ENCODE results near the gene TMEM178A. TPM values are rescaled to one million over a fixed set of nuclear protein-coding genes. Genes with fewer than 3 reads are reported as not detected.
"Not testable (repeated sequence)": the region's sequence is repeated elsewhere in the genome, so short reads cannot be mapped to it uniquely, and the experiment has no call there.

TMEM178A gene
- total RNA-seq, 2 donors from 2014 or later = not detected

GRCh38 chr2:39636306-39636705, 29.4 kb upstream of the TMEM178A start:
- DNase-seq (ENCODE audit: low spot score) (no peak), ATAC-seq (no peak)
- Mint-ChIP-seq H3K27ac (no peak overlapping the region), H3K4me1 (ENCODE audit: low read depth in 2 of 2) (no peaks in the 10 kb centered on the region), H3K4me3 (no peak overlapping the region), H3K9me3 (no peaks in the 10 kb centered on the region), H3K36me3 (no peaks in the 10 kb centered on the region), H3K27me3 (peaks cover 0 to 7% of the 10 kb centered on the region in 2 donors)

GRCh38 chr2:39638581-39638980, 27.1 kb upstream of the TMEM178A start:
- Mint-ChIP-seq H3K4me3 (no peak overlapping the region), H3K27me3 (peaks cover 0 to 7% of the 10 kb centered on the region in 2 donors), H3K27ac (no peak overlapping the region), H3K36me3 (no peaks in the 10 kb centered on the region), H3K4me1 (ENCODE audit: low read depth in 2 of 2) (no peaks in the 10 kb centered on the region), H3K9me3 (no peaks in the 10 kb centered on the region)
- DNase-seq (ENCODE audit: low spot score) = no peak
- no peak for ATAC-seq

DNA sequence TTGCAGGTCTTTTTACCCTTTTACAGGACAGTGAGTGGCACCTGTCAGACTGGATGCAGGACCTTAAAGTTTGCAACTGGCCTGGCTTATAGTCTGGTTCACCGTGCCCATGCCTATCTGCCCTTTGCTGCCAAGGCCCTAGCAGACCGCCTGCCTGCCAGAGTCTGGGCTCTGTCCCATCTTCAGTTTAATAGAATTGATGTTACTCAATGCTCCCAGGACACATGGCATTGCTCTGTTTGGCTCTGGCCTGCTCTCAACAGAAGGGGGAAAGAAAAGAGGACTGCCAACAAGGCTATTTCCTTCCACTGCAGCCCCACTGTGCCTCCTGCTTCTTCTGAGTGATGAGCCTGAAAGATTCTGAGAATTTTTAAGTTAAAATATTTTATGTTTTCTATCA, 25.6 kb upstream of the TMEM178A start:
- no peaks in the 10 kb centered on the region for H3K9me3 Mint-ChIP-seq
- no peak overlapping the region for H3K27ac Mint-ChIP-seq

GRCh38 chr2:39640681-39641080, 25.0 kb upstream of the TMEM178A start:
- Mint-ChIP-seq H3K27ac (no peak overlapping the region), H3K27me3 (no peaks in the 10 kb centered on the region), H3K36me3 (no peaks in the 10 kb centered on the region), H3K4me3 (no peak overlapping the region), H3K9me3 (no peaks in the 10 kb centered on the region), H3K4me1 (ENCODE audit: low read depth in 2 of 2) (no peaks in the 10 kb centered on the region)
- DNase-seq (ENCODE audit: low spot score) (no peak), ATAC-seq (no peak)

More for the DNA sequence above, 25.6 kb upstream of the TMEM178A start:
- peaks cover 0 to 5% of the 10 kb centered on the region in 2 donors for H3K27me3 Mint-ChIP-seq
- DNase-seq (ENCODE audit: low spot score) (no peak), ATAC-seq (peak in 1 of 2 donors; percentile 47)
- H3K4me1 Mint-ChIP-seq (ENCODE audit: low read depth in 2 of 2) = no peaks in the 10 kb centered on the region
- H3K36me3 Mint-ChIP-seq = no peaks in the 10 kb centered on the region
- no peak overlapping the region for H3K4me3 Mint-ChIP-seq

DNA sequence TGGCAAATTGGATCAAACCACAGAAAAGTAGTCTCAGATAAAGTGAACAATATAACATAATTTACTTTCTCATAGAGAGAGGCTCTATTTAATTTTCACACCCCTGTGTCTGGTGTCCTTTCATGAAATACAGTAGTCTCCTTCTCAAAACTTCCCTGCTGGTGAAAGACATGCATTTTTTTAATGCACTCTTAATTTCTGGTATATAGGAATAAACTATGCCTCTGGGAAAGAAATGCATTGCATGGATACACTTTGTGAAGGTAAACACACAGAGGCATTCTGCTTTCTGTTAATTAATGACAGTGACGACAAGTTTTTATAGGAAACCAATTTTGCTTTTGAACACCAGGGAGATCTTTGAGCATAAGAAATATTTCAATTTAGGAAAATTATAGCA, 24.1 kb upstream of the TMEM178A start:
- ATAC-seq = no peak
- no peaks in the 10 kb centered on the region for H3K4me1 Mint-ChIP-seq (ENCODE audit: low read depth in 2 of 2)
- no peak for DNase-seq (ENCODE audit: low spot score)

DNA sequence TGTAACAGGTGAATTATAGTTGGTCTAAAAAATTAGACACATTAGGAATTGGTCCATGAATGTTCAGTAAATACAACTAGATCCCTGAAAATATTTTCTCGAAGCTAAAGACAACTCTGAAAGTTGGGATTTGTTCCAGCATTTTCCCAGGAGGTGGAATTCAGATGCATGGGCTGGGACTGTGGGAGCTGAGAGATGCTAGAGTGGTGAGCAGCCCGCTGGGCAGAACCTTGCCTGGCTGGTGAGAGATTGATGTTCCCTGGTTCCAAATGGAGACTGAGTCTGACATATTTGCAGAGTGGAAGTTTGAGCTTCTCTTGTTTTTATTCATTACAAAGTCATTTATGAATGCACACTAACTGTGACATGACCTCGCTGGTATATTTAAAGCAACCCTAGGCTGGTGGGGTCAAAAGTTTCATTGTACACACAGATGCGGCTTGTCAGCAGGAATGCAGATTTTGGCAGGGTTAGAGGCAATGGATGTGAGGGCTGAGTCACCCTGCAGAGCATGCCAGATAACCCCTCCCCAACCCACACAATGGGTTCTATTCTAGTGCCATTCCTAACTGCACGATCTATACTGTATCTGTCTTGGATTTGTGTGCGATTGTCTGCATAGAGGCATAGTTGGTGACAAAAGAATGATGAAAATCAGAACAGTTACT, 23.5 kb upstream of the TMEM178A start:
- H3K27me3 Mint-ChIP-seq = no peaks in the 10 kb centered on the region
- DNase-seq (ENCODE audit: low spot score) = no peak

More for the DNA sequence above, 24.1 kb upstream of the TMEM178A start:
- H3K4me3 Mint-ChIP-seq = no peak overlapping the region
- H3K27ac Mint-ChIP-seq = no peak overlapping the region
- H3K27me3 Mint-ChIP-seq = no peaks in the 10 kb centered on the region
- H3K36me3 Mint-ChIP-seq = no peaks in the 10 kb centered on the region
- no peaks in the 10 kb centered on the region for H3K9me3 Mint-ChIP-seq

GRCh38 chr2:39645826-39646225, 19.9 kb upstream of the TMEM178A start:
- H3K9me3 Mint-ChIP-seq = no peaks in the 10 kb centered on the region
- H3K4me3 Mint-ChIP-seq = no peak overlapping the region
- ATAC-seq (no peak), DNase-seq (ENCODE audit: low spot score) (no peak)
- no peaks in the 10 kb centered on the region for H3K4me1 Mint-ChIP-seq (ENCODE audit: low read depth in 2 of 2)
- H3K27me3 Mint-ChIP-seq = no peaks in the 10 kb centered on the region
- no peaks in the 10 kb centered on the region for H3K36me3 Mint-ChIP-seq
- no peak overlapping the region for H3K27ac Mint-ChIP-seq

More for the DNA sequence above, 23.5 kb upstream of the TMEM178A start:
- Mint-ChIP-seq H3K4me1 (ENCODE audit: low read depth in 2 of 2) (no peaks in the 10 kb centered on the region), H3K27ac (no peak overlapping the region), H3K36me3 (no peaks in the 10 kb centered on the region), H3K9me3 (no peaks in the 10 kb centered on the region), H3K4me3 (no peak overlapping the region)
- ATAC-seq = no peak

DNA sequence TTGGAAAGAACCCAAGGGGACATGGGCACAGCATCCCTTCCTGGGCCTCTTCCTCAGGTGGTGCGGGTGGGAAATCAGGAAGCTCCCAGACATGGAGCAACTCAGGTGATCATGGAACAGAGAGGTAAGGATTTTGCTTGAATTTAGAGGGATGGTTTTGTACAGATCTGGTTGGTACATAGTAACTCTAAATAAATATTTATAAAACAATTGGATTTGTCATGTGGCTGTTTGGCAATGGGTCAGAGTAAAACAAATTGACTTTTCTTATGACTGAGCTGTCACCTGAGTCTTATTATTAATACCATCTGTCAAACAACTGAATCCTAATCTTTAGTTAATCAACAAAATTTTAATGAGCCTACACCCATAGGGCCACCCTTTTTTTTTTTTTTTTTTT, 19.4 kb upstream of the TMEM178A start:
- no peak overlapping the region for H3K27ac Mint-ChIP-seq
- H3K27me3 Mint-ChIP-seq = no peaks in the 10 kb centered on the region
- H3K4me3 Mint-ChIP-seq = no peak overlapping the region
- no peak for DNase-seq (ENCODE audit: low spot score)
- H3K9me3 Mint-ChIP-seq = no peaks in the 10 kb centered on the region
- H3K36me3 Mint-ChIP-seq = no peaks in the 10 kb centered on the region
- H3K4me1 Mint-ChIP-seq (ENCODE audit: low read depth in 2 of 2) = no peaks in the 10 kb centered on the region
- no peak for ATAC-seq

GRCh38 chr2:39647104-39647765, 18.5 kb upstream of the TMEM178A start:
- Mint-ChIP-seq H3K27me3 (no peaks in the 10 kb centered on the region), H3K4me3 (no peak overlapping the region), H3K36me3 (no peaks in the 10 kb centered on the region), H3K4me1 (ENCODE audit: low read depth in 2 of 2) (no peaks in the 10 kb centered on the region), H3K9me3 (no peaks in the 10 kb centered on the region), H3K27ac (no peak overlapping the region)
- peak in 1 of 2 donors; percentile 49 for ATAC-seq
- no peak for DNase-seq (ENCODE audit: low spot score)

- Mint-ChIP-seq H3K36me3 (peaks cover 7% of the 10 kb centered on the region), H3K9me3 (peaks cover 8% of the 10 kb centered on the region), H3K4me1 (ENCODE audit: low read depth in 2 of 2) (no peaks in the 10 kb centered on the region), H3K27ac (no peak overlapping the region), H3K4me3 (no peak overlapping the region), H3K27me3 (peaks cover 5 to 10% of the 10 kb centered on the region in 2 donors)
- DNase-seq (ENCODE audit: low spot score) (no peak), ATAC-seq (no peak)
Measured at GRCh38 chr2:39648580-39648979, 17.1 kb upstream of the TMEM178A start.

DNA sequence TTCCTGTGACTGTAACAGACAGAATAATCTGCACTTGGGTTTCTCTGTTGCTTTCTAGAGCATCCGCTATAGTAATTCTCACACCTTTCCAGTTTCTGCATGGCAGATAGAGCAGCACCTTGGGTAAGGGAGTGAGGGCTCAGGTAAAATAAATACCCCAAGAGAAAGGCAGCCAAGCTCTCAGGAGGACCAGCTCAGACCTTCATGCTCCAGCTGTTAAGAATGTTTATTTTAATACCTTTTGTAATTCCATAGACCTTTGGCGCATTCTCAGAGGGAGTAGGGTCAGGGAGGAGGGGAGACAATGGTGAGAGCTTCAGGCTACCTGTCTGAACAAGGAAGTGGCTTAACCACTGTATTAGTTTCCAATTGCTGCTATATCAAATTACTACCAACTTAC, 16.2 kb upstream of the TMEM178A start:
- Mint-ChIP-seq H3K36me3 (peaks cover 13% of the 10 kb centered on the region), H3K4me1 (ENCODE audit: low read depth in 2 of 2) (no peaks in the 10 kb centered on the region)
- DNase-seq (ENCODE audit: low spot score) = no peak

GRCh38 chr2:39650468-39650867, 15.2 kb upstream of the TMEM178A start:
- Mint-ChIP-seq H3K36me3 (peaks cover 13% of the 10 kb centered on the region), H3K27ac (no peak overlapping the region), H3K9me3 (peaks cover 9% of the 10 kb centered on the region), H3K27me3 (peaks cover 6 to 16% of the 10 kb centered on the region in 2 donors), H3K4me1 (ENCODE audit: low read depth in 2 of 2) (no peaks in the 10 kb centered on the region), H3K4me3 (no peak overlapping the region)
- DNase-seq (ENCODE audit: low spot score) (no peak), ATAC-seq (no peak)

More for the DNA sequence above, 16.2 kb upstream of the TMEM178A start:
- Mint-ChIP-seq H3K4me3 (no peak overlapping the region), H3K9me3 (peaks cover 9% of the 10 kb centered on the region), H3K27ac (no peak overlapping the region), H3K27me3 (peaks cover 6 to 16% of the 10 kb centered on the region in 2 donors)
- ATAC-seq = no peak

DNA sequence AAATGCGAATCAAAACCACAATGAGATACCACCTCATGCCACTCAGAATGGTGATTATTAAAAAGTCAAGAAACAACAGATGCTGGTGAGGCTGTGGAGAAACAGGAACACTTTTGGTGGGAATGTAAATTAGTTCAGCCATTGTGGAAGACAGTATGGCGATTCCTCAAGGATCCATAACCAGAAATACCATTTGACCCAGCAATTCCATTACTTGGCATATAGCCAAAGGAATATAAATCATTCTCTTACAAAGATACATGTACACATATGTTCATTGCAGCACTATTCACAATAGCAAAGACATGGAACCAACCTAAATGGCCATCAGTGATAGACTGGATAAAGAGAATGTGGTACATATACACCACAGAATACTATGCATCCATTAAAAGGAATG, 9.5 kb upstream of the TMEM178A start:
- H3K36me3 Mint-ChIP-seq = peaks cover 13% of the 10 kb centered on the region
- H3K4me1 Mint-ChIP-seq (ENCODE audit: low read depth in 2 of 2); H3K9me3 Mint-ChIP-seq; DNase-seq (ENCODE audit: low spot score); H3K4me3 Mint-ChIP-seq; H3K27ac Mint-ChIP-seq; ATAC-seq: not testable (repeated sequence)
- H3K27me3 Mint-ChIP-seq = peaks cover 14 to 28% of the 10 kb centered on the region in 2 donors

- DNase-seq (ENCODE audit: low spot score) (no peak), ATAC-seq (no peak)
- no peak overlapping the region for H3K4me3 Mint-ChIP-seq
- H3K36me3 Mint-ChIP-seq = peaks cover 13% of the 10 kb centered on the region
- peaks cover 18 to 35% of the 10 kb centered on the region in 2 donors for H3K27me3 Mint-ChIP-seq
- no peaks in the 10 kb centered on the region for H3K4me1 Mint-ChIP-seq (ENCODE audit: low read depth in 2 of 2)
- no peak overlapping the region for H3K27ac Mint-ChIP-seq
- H3K9me3 Mint-ChIP-seq = peaks cover 9% of the 10 kb centered on the region
Measured at GRCh38 chr2:39657287-39657937, 8.3 kb upstream of the TMEM178A start.

All from natural killer cell treated with Interleukin-12 subunit alpha and Interleukin-12 subunit beta and Interleukin-15 and Interleukin-18, amount 100 ng/mL, for 72 hours (primary cell).